Measurements from ENCODE around the gene ADAM15.

- TF ChIP-seq POLR2A (IDR thresholded peaks at IDR 0.05) (no peak), CTCF (IDR thresholded peaks at IDR 0.05) (no peak)
Observed at GRCh38 chr1:155092131-155092530, 41.0 kb downstream of the ADAM15 start.

Measured in uterus (tissue), 2 donors.